ENCODE data around the gene SCGB2B2. TPM values are rescaled to one million over a fixed set of nuclear protein-coding genes. Genes with fewer than 3 reads are reported as not detected.
"Not testable (repeated sequence)": the region's sequence is repeated elsewhere in the genome, so short reads cannot be mapped to it uniquely, and the experiment has no call there.

SCGB2B2 gene
- total RNA-seq, 4 donors from 2014 or later: 0.37 to 0.88 (median 0.48) TPM; not detected in 1

- no peak for TF ChIP-seq CTCF (IDR thresholded peaks at IDR 0.05)
- DNase-seq (ENCODE audit: low spot score): no peak
- no peak for ATAC-seq (ENCODE audit: low FRiP score)
Observed at GRCh38 chr19:34671972-34672371, 5.0 kb downstream of the SCGB2B2 start.

- DNase-seq (ENCODE audit: low spot score) (no peak), ATAC-seq (ENCODE audit: low FRiP score) (no peak)
- no peak for TF ChIP-seq CTCF (IDR thresholded peaks at IDR 0.05)
Observed at GRCh38 chr19:34669305-34669704, 7.7 kb downstream of the SCGB2B2 start.

- not testable (repeated sequence) for ATAC-seq (ENCODE audit: low FRiP score); DNase-seq (ENCODE audit: low spot score)
Observed at GRCh38 chr19:34668690-34669089, 8.3 kb downstream of the SCGB2B2 start.

- not testable (repeated sequence) for ATAC-seq (ENCODE audit: low FRiP score); DNase-seq (ENCODE audit: low spot score)
Observed at GRCh38 chr19:34668077-34668689, 8.8 kb downstream of the SCGB2B2 start.

- ATAC-seq (ENCODE audit: low FRiP score): no peak
- DNase-seq (ENCODE audit: low spot score): no peak
- TF ChIP-seq CTCF (IDR thresholded peaks at IDR 0.05): no peak
Observed at GRCh38 chr19:34667349-34668076, 9.4 kb downstream of the SCGB2B2 start.

GRCh38 chr19:34666958-34667265 is 10.0 kb downstream of the SCGB2B2 start:
- ATAC-seq (ENCODE audit: low FRiP score): no peak
- no peak for TF ChIP-seq CTCF (IDR thresholded peaks at IDR 0.05)
- DNase-seq (ENCODE audit: low spot score): no peak

GRCh38 chr19:34666200-34666957 is 10.6 kb downstream of the SCGB2B2 start:
- DNase-seq (ENCODE audit: low spot score): no peak
- TF ChIP-seq CTCF (IDR thresholded peaks at IDR 0.05): no peak

GRCh38 chr19:34665275-34665674 is 11.7 kb downstream of the SCGB2B2 start:
- DNase-seq (ENCODE audit: low spot score); ATAC-seq (ENCODE audit: low FRiP score): not testable (repeated sequence)

More at GRCh38 chr19:34666200-34666957, 10.6 kb downstream of the SCGB2B2 start:
- ATAC-seq (ENCODE audit: low FRiP score): no peak

Measured in omental fat pad (tissue), 4 donors.